ENCODE measurements around the gene DENND5B.

DENND5B gene

GRCh38 chr12:31346267-31346666 is 244.7 kb downstream of the DENND5B start:
- TF ChIP-seq GABPA (IDR thresholded peaks at IDR 0.05; ENCODE audit: low read depth) (no peak), SPI1 (IDR thresholded peaks at IDR 0.05; ENCODE audit: borderline replicate concordance, low read depth) (no peak), POLR2AphosphoS5 (IDR thresholded peaks at IDR 0.05; ENCODE audit: low read depth) (no peak), REST (IDR thresholded peaks at IDR 0.05; ENCODE audit: insufficient replicate concordance, low read depth) (no peak)
- TF ChIP-seq, protein P1, sequence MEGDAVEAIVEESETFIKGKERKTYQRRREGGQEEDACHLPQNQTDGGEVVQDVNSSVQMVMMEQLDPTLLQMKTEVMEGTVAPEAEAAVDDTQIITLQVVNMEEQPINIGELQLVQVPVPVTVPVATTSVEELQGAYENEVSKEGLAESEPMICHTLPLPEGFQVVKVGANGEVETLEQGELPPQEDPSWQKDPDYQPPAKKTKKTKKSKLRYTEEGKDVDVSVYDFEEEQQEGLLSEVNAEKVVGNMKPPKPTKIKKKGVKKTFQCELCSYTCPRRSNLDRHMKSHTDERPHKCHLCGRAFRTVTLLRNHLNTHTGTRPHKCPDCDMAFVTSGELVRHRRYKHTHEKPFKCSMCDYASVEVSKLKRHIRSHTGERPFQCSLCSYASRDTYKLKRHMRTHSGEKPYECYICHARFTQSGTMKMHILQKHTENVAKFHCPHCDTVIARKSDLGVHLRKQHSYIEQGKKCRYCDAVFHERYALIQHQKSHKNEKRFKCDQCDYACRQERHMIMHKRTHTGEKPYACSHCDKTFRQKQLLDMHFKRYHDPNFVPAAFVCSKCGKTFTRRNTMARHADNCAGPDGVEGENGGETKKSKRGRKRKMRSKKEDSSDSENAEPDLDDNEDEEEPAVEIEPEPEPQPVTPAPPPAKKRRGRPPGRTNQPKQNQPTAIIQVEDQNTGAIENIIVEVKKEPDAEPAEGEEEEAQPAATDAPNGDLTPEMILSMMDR (IDR thresholded peaks at IDR 0.05; ENCODE audit: insufficient read depth, low read length): no peak
- H3K4me3 ChIP-seq (replicated peaks; ENCODE audit: insufficient read depth, low read length): no peak overlapping the region
- H3K27me3 ChIP-seq (ENCODE audit: insufficient read depth, poor library complexity, severe bottlenecking): no peaks in the 10 kb centered on the region
- no peak overlapping the region for H3K27ac ChIP-seq (replicated peaks)
- no peak for DNase-seq (ENCODE audit: low read depth in 1 of 2, low spot score in 1 of 2)

GRCh38 chr12:31343139-31343538 is 247.8 kb downstream of the DENND5B start:
- DNase-seq (ENCODE audit: low read depth in 1 of 2, low spot score in 1 of 2): no peak
- Histone ChIP-seq H3K27ac (replicated peaks) (no peak overlapping the region), H3K27me3 (ENCODE audit: insufficient read depth, poor library complexity, severe bottlenecking) (no peaks in the 10 kb centered on the region), H3K4me3 (replicated peaks; ENCODE audit: insufficient read depth, low read length) (no peak overlapping the region)
- TF ChIP-seq GABPA (IDR thresholded peaks at IDR 0.05; ENCODE audit: low read depth) (no peak), SPI1 (IDR thresholded peaks at IDR 0.05; ENCODE audit: borderline replicate concordance, low read depth) (no peak), POLR2AphosphoS5 (IDR thresholded peaks at IDR 0.05; ENCODE audit: low read depth) (no peak), REST (IDR thresholded peaks at IDR 0.05; ENCODE audit: insufficient replicate concordance, low read depth) (no peak)
- TF ChIP-seq, protein P1 (IDR thresholded peaks at IDR 0.05; ENCODE audit: insufficient read depth, low read length): no peak

DNA sequence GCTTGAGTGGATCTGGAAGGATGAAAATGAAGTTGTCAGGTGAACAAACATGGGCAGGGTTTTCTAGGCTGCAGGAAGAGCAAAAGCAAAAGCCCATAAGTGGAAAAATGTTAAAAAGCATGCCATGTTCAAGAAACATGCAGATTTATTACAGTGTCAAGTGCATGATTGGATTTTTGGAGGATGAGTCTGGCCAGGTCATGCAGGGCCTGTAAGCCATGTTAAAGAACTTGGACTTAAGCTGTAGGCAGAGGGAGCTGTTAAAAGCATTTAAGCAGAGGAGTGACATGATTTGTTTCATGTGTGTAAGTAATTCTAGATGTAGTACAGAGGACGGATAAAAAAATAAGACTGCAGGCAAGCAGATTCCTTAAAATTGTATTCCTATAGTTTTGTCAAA is 248.7 kb downstream of the DENND5B start:
- H3K4me3 ChIP-seq (replicated peaks; ENCODE audit: insufficient read depth, low read length): no peak overlapping the region
- no peaks in the 10 kb centered on the region for H3K27me3 ChIP-seq (ENCODE audit: insufficient read depth, poor library complexity, severe bottlenecking)
- no peak for TF ChIP-seq POLR2AphosphoS5 (IDR thresholded peaks at IDR 0.05; ENCODE audit: low read depth)
- no peak overlapping the region for H3K27ac ChIP-seq (replicated peaks)
- DNase-seq (ENCODE audit: low read depth in 1 of 2, low spot score in 1 of 2): no peak

- no peak for DNase-seq (ENCODE audit: low read depth in 1 of 2, low spot score in 1 of 2)
- no peak for TF ChIP-seq REST (IDR thresholded peaks at IDR 0.05; ENCODE audit: insufficient replicate concordance, low read depth)
- no peak for TF ChIP-seq GABPA (IDR thresholded peaks at IDR 0.05; ENCODE audit: low read depth)
- TF ChIP-seq, protein P1 (IDR thresholded peaks at IDR 0.05; ENCODE audit: insufficient read depth, low read length): no peak
- TF ChIP-seq POLR2AphosphoS5 (IDR thresholded peaks at IDR 0.05; ENCODE audit: low read depth): no peak
- TF ChIP-seq SPI1 (IDR thresholded peaks at IDR 0.05; ENCODE audit: borderline replicate concordance, low read depth): no peak
- H3K27ac ChIP-seq (replicated peaks): no peak overlapping the region
- H3K27me3 ChIP-seq (ENCODE audit: insufficient read depth, poor library complexity, severe bottlenecking): no peaks in the 10 kb centered on the region
- no peak overlapping the region for H3K4me3 ChIP-seq (replicated peaks; ENCODE audit: insufficient read depth, low read length)
Measured at GRCh38 chr12:31339831-31340622, 250.9 kb downstream of the DENND5B start.
